HEK293T (cell line): Measurements from ENCODE around the gene ALDOC.

ENCODE experiments used
- CTCF ChIA-PET: fragments of 350-600 bp; formaldehyde crosslinking; extraction: SDS; loops from one replicate; lab custom pipeline; 2021; ENCODE audit warnings: antibody characterized with exemption, inconsistent platforms; lab: Yijun Ruan, JAX
- POLR2A ChIA-PET: fragments of 350-600 bp; formaldehyde crosslinking; extraction: SDS; loops from one replicate; lab custom pipeline; 2020; ENCODE audit warnings: antibody characterized with exemption, inconsistent platforms; lab: Yijun Ruan, JAX
- DNase-seq: peaks from one replicate; pipeline ENCODE4 v3.0.0; 2012; ENCODE audit warnings: mixed read lengths; ENCODE audit errors: extremely low spot score
- ARNT ChIP-seq: fragments of 450-650 bp; IDR thresholded peaks from 2 replicates; pipeline ENCODE4 v1.6.1; 2017; ENCODE audit warnings: mild to moderate bottlenecking
- BHLHE40 ChIP-seq: fragments of 450-650 bp; IDR thresholded peaks from 2 replicates; pipeline ENCODE4 v1.6.1; 2016; ENCODE audit warnings: mild to moderate bottlenecking, moderate library complexity, borderline replicate concordance
- CTBP1 ChIP-seq: fragments of 450-650 bp; IDR thresholded peaks from 2 replicates; pipeline ENCODE4 v1.6.1; 2016; ENCODE audit warnings: borderline replicate concordance
- ELF4 ChIP-seq: fragments of 450-650 bp; IDR thresholded peaks from 2 replicates; pipeline ENCODE4 v1.6.1; 2017; ENCODE audit warnings: antibody characterized with exemption
- FOXA1 ChIP-seq: fragments of 450-650 bp; IDR thresholded peaks from 2 replicates; pipeline ENCODE4 v1.6.1; 2016; ENCODE audit warnings: mild to moderate bottlenecking
- FOXK2 ChIP-seq: fragments of 450-650 bp; IDR thresholded peaks from 2 replicates; pipeline ENCODE4 v1.6.1; 2016; ENCODE audit warnings: mild to moderate bottlenecking
- FOXM1 ChIP-seq: fragments of 450-650 bp; IDR thresholded peaks from 2 replicates; pipeline ENCODE4 v1.6.1; 2017; ENCODE audit warnings: mild to moderate bottlenecking, borderline replicate concordance
- HDGF ChIP-seq: fragments of 450-650 bp; IDR thresholded peaks from 2 replicates; pipeline ENCODE4 v1.6.1; 2017; ENCODE audit warnings: antibody characterized with exemption, borderline replicate concordance
- L3MBTL2 ChIP-seq: fragments of 450-650 bp; conservative IDR thresholded peaks from 2 replicates; pipeline ENCODE4 v1.6.1; 2016; ENCODE audit warnings: mild to moderate bottlenecking
- LEF1 ChIP-seq: fragments of 450-650 bp; IDR thresholded peaks from 2 replicates; pipeline ENCODE4 v1.6.1; 2017; ENCODE audit warnings: mild to moderate bottlenecking, borderline replicate concordance
- NFRKB ChIP-seq: fragments of 450-650 bp; IDR thresholded peaks from 2 replicates; pipeline ENCODE4 v1.6.1; 2016; ENCODE audit warnings: mild to moderate bottlenecking, moderate library complexity
- PKNOX1 ChIP-seq: fragments of 450-650 bp; IDR thresholded peaks from 2 replicates; pipeline ENCODE4 v1.6.1; 2016
- SP1 ChIP-seq: fragments of 450-650 bp; IDR thresholded peaks from 2 replicates; pipeline ENCODE4 v1.6.1; 2017
- SUZ12 ChIP-seq: fragments of 450-650 bp; IDR thresholded peaks from 2 replicates; pipeline ENCODE4 v1.6.1; 2016; ENCODE audit warnings: mild to moderate bottlenecking
- TARDBP ChIP-seq: fragments of 450-650 bp; IDR thresholded peaks from 2 replicates; pipeline ENCODE4 v1.6.1; 2016
- ZNF384 ChIP-seq: fragments of 450-650 bp; IDR thresholded peaks from 2 replicates; pipeline ENCODE4 v1.6.1; 2016

The ALDOC gene

GRCh38 chr17:28550858-28551257 is 25.8 kb downstream of the ALDOC start:
- TF ChIP-seq ARNT (no peak), LEF1 (no peak), NFRKB (no peak), FOXK2 (no peak), CTBP1 (no peak), SUZ12 (no peak), L3MBTL2 (no peak), TARDBP (no peak), FOXA1 (no peak), ZNF384 (no peak), BHLHE40 (no peak), SP1 (no peak), PKNOX1 (no peak), HDGF (no peak), ELF4 (no peak), FOXM1 (no peak)
- ChIA-PET POLR2A (interaction anchor here (1.0 to 2.1 kb wide), 4 partner anchors 14 to 94 kb away, joined by 3 to 5 read pairs (median 4); partner anchors contain the start of genes BLTP2 and PIGS), CTCF (interaction anchor here (0.8 to 0.9 kb wide), 2 partner anchors 11 to 20 kb away, joined by 5 to 6 read pairs; partner anchors contain the start of gene PIGS)
- DNase-seq, result no peak

- ChIA-PET CTCF (interaction anchor here (1.1 to 3.2 kb wide), 5 partner anchors 10 to 97 kb away, joined by 4 to 16 read pairs (median 6); partner anchors contain the start of gene PIGS), POLR2A (interaction anchor here (1.0 to 2.1 kb wide), 4 partner anchors 12 to 96 kb away, joined by 3 to 5 read pairs (median 4); partner anchors contain the start of genes BLTP2 and PIGS)
- DNase-seq, result no peak
- no peak for TF ChIP-seq L3MBTL2
These were observed 27.2 kb downstream of the ALDOC start for GRCh38 chr17:28549236-28550132.

- DNase-seq, result no peak
- no peak for TF ChIP-seq SP1
- no peak for TF ChIP-seq ARNT
- no peak for TF ChIP-seq BHLHE40
- no peak for TF ChIP-seq FOXA1
- TF ChIP-seq PKNOX1, result no peak
- TF ChIP-seq FOXM1, result no peak
- POLR2A ChIA-PET, result no interaction called here
- CTCF ChIA-PET, result interaction anchor here (0.5 to 3.2 kb wide), 6 partner anchors 9 to 174 kb away, joined by 3 to 16 read pairs (median 5); partner anchors contain the start of gene PIGS
These were observed 28.1 kb downstream of the ALDOC start for GRCh38 chr17:28548417-28549130.

- DNase-seq, result peak; percentile 71
- CTCF ChIA-PET, result interaction anchor here (0.5 to 3.2 kb wide), 3 partner anchors 12 to 174 kb away, joined by 3 to 16 read pairs (median 3); no protein-coding TSS in a partner anchor
- POLR2A ChIA-PET, result interaction anchor here (1.1 kb wide), 1 partner anchor 62 kb away, joined by 3 read pairs; no protein-coding TSS in a partner anchor
- no peak for TF ChIP-seq ZNF384
- TF ChIP-seq FOXK2, result no peak
- no peak for TF ChIP-seq FOXA1
- TF ChIP-seq NFRKB, result no peak
- no peak for TF ChIP-seq CTBP1
- TF ChIP-seq ELF4, result no peak
- TF ChIP-seq ARNT, result no peak
- no peak for TF ChIP-seq L3MBTL2
- no peak for TF ChIP-seq SUZ12
- TF ChIP-seq TARDBP, result no peak
- TF ChIP-seq PKNOX1, result no peak
- TF ChIP-seq FOXM1, result no peak
- no peak for TF ChIP-seq SP1
- TF ChIP-seq HDGF, result no peak
- no peak for TF ChIP-seq LEF1
These were observed 28.9 kb downstream of the ALDOC start for GRCh38 chr17:28547623-28548416.

- ChIA-PET POLR2A (interaction anchor here (1.1 kb wide), 1 partner anchor 62 kb away, joined by 3 read pairs; no protein-coding TSS in a partner anchor), CTCF (interaction anchor here (0.6 to 3.2 kb wide), 2 partner anchors 11 to 73 kb away, joined by 3 to 16 read pairs; no protein-coding TSS in a partner anchor)
- TF ChIP-seq FOXA1 (no peak), NFRKB (no peak), TARDBP (no peak), ELF4 (no peak), FOXM1 (no peak), ZNF384 (no peak)
- DNase-seq, result no peak
These were observed 29.5 kb downstream of the ALDOC start for GRCh38 chr17:28547096-28547622.
